SHP77 treated with DMSO at 0.1 percent for 48 hours (cell line): ENCODE data around the gene CD2AP.
"Not testable (repeated sequence)": the region's sequence is repeated elsewhere in the genome, so short reads cannot be mapped to it uniquely, and the experiment has no call there.

ENCODE experiments used
- DNase-seq: peaks from one replicate; lab custom pipeline; 2025; lab: John Stamatoyannopoulos, UW

The CD2AP gene

DNA sequence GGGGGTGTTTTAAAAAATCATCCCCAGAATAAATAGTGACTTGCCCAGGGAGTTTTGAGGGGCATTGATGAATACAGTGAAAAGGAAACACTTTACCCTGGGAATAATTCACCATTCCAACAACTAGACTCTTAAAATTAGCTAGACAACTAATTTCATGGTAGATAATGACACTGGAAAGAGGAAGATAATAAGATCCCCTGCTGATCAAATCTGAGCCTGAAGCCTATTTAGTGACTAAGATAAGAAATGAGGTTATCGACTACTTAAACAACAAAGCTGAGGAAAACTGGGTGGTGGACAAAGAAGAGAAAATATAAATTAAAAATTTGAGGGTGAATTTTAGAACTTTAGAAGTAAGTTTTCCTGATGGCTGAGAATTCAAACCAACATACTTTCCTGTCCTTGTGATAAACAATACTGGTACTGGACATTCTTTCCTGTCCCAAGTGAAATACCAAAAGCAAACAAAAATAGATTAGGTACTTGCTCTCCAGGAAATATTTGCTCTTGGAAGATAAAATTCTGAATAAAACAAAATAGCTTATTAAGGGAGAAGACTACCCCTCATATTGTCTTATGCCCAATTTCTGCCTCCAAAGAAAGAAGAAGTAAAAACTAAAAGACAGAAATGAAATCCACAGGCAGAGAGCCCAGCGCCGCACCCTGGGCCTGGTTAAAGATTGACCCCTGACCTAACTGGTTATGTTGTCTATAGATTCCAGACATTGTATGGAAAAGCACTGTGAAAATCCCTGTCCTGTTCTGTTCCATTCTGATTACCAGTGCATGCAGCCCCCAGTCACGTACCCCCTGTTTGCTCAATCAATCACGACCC, 156.8 kb downstream of the CD2AP start:
- no peak for DNase-seq

DNA sequence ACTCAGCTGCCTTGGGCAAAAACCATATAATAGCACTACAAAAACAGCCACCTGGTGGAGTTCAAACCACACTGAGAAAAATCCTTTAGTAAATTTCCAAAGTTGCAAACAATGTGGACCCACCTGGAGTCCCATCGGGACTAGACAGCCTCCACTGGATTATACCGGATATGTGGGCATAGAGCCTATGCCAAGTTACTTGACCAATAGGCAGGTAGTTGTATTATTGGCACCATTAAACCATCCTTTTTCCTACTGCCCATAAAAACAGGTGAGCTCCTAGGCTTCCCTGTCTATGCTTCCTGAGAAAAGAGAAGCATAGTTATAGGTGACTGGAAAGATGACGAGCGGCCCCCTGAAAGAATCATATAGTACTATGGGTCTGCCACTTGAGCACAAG, 169.1 kb downstream of the CD2AP start:
- no peak for DNase-seq

DNA sequence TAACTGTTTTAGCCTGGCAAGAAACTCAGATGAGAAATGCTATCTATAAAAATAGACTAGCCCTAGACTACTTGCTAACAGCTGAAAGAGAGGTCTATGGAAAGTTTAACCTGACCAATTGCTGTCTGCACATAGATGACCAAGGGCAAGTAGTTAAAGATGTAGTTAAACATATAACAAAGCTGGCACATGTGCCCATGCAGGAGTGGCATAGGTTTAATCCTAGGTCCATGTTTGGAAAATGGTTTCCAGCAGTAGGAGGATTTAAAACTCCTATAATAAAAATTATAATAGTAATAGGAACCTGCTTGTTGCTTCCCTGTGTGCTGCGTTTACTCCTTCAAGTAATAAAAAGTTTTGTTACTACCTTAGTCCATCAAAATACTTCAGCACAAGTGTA, 169.6 kb downstream of the CD2AP start:
- no peak for DNase-seq

DNA sequence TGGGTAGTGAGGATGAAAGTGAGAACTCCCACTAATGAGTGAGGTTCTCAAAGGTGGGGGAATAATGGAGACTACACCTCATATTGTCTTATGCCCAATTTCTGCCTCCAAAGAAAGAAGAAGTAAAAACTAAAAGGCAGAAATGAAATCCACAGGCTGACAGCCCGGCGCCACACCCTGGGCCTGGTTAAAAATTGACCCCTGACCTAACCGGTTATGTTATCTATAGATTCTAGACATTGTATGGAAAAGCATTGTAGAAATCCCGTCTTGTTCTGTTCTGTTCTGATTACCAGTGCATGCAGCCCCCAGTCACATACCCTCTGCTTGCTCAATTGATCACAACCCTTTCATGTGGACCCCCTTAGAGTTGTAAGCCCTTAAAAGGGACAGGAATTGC, 170.0 kb downstream of the CD2AP start:
- DNase-seq, result not testable (repeated sequence)

DNA sequence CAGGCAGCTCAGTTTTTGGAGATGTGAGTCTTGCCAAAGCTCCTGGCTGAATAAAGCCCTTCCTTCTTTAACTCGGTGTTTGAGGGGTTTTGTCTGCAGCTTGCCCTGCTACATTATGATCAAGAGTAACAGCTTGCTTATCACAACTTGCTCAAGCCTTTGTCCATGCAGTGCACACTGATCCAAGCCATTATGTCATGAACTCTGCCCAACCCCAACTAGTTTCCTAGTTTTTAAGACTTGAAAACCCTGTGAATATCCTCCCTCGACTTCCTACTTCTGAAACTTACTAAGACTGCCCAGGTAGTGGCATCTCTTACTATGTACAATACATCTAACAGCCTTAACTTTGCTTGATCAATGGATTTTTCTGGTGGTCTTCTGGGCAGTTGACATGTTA, 170.4 kb downstream of the CD2AP start:
- no peak for DNase-seq

DNA sequence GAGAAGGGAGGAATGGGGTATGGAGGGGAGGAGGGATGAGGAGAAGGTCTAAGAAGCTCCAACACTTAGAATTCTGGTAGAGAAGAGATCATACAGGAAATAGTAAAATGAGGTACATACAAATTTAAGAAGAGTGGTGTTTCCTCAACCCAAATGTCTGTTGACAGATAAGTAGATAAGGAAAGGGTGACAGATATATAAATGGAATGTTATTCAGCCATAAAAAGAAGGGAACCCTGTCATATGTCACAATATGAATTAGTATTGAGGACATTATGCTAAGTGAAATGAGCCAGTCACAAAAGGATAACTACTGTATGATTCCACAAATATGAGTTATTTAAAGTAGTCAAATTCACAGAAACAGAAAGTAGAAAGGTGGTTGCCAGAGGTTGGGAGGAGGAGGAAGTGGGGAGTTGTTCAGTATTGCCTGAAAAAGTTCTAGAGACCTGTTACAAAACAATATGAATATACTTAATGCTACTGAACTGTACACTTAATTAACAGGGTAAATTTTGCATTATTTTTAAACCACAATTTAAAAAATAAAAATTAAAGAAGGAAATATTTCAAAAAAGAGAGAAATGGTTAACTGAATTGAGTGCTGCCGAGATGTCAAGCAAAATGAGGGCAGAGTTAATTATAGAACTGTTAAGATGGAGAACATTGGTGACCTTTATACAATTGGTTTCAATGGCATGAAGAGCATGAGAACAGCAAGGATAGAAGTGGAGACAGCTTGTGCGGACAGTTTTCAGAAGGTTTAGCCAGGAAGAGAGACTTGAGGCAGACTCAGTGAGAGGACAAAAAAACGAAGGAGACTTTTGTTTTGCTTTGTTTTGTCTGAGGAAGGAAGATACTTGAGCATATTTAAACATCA, 173.2 kb downstream of the CD2AP start:
- no peak for DNase-seq

DNA sequence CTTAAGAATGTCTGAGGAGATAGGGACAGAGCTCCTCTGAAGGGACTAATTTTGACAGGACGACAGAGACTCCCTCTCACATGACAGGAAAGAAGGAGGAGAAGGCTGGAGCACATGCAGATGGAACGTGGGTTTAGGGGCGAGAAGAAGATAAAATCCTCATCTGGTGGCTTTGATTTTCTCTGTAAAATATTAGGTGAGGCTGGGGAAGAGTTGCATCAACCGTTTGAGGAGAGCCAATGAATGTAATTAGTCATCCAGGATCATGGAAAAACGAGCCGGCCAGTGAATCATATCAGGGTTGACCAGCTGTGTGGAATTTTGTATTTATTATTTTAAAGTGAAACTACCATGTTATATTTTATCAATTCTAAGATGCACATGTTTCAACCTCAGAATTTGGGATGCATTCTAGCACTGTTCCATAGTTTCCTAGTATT, 173.9 kb downstream of the CD2AP start:
- no peak for DNase-seq

DNA sequence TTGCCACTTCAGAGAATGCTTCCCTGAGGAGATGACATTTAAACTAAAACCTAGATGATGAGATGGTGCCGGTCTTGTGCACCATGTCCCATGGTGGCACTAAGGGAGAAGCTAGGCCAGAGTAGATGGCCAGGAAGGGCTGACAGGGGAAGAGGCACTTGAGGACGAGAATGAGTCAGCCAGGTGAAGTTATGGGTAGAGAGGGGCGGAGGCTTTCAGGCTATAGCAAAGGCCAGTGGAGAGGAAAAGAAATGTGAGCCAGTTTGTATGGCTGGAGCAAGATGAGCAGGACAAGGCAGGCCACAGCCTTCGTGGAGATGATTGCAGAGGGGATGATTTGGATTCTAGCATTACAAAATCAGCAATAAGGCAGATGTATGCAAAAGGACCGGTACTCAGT, 176.1 kb downstream of the CD2AP start:
- DNase-seq, result no peak

DNA sequence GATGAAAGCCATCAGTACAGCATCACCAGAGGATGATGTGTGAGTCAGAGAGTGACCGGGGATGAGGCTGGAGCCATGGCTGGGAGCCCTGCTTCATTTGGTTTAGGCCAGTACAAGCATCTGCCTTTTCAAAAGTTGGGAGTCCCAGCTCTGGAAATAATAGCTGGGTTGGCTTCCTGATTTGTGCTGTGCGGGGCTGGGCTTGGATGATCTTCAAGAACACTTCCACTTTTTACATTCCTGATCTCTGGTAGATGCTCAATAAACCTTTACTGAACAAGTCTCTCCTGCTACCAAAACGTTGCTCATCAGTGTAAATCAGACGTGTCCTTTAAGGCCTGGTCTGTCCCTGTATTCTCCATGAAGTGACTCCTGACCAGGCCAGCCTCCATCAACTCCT, 176.7 kb downstream of the CD2AP start:
- no peak for DNase-seq

DNA sequence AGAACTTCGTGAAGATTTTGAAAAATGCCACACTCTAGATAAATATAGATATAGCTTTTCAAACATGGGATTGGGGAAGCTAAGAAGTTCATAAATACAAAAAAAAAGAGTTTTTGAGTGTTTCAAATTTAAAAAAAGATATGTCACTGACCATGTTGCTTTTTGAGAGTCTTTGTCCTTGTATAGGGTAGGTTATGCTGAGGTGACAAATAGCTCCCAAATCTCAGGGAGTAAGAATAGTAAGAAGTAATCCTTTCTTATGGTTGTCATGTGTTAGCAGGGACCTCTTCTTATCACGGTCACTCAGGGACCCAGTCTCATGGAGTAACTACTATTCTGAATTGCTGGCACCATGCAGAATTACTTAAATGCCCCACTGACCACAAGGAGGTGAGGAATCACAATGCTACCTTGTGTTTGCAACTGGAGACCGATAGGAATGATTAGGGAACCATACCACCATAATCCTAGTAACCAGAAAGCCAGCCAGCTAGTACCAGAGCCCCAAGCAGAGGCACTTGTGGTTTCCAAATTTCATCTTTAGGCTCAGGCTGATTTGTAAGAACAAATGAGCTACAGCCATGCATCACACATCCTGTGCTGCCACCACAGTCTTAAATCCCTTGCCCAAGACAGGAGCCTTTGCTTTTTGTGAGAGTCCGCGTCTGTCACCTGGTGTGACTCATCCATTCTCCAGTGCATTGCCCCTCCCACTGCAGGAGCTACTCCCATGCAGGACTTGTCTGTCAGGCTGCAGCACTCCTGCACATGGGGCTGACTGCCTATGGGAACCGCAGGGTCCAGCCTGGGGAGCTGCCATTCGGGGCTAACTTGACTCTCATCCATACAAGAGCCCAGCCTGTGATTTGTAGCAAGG, 178.4 kb downstream of the CD2AP start:
- DNase-seq, result no peak

DNA sequence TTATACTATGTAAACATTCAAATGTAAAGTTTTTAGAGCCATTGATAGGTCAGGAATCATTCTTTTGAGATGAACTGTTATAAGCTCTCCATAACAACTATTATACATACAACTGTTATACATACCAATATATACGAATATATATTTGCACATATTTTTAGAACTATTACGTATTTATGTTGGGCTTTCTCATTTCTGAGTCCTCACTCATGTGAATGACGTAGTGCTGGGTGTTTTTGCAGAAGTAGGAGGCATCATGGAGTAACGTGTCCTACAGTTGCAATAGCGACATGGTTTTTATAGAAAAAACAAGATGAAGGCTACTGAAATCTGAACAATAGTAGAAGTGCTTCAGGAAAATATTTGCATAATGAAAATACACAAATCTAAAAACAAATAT, 184.4 kb downstream of the CD2AP start:
- no peak for DNase-seq

DNA sequence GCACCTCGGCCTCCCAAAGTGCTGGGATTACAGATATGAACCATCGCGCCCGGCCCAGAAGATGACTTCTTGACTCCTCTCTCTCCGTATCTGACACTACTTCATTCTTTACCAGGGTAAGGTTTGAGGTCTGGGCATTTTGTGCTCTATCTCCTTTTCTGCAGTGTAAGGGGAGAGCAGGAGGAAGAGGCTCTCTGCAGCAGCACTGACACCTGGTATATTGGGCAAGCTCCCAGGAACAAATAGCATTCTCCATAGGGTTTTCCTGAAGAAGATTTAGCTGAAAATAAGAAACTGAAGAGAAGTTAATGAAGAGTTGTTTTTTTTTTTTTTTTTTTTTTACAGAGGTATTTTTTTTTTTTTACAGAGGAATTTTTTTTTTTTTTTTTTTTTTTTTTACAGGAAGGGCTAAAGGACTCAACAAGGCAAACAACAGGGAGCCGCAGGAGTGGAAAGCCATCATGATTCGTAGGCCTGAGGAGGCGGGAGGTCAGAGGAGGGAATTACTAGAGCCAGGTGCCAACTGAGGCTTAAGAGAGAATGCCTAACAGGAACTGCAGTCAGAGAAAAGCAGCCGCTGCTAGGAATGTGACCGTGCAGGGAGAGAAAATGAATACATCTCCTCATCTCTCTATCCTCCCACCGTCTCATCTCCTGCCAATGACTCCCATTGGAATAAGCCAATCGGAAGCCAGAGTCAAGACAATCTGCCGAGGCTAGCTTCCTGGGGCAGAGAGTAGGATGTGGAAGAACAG, 186.1 kb downstream of the CD2AP start:
- peak; percentile 52 for DNase-seq

DNA sequence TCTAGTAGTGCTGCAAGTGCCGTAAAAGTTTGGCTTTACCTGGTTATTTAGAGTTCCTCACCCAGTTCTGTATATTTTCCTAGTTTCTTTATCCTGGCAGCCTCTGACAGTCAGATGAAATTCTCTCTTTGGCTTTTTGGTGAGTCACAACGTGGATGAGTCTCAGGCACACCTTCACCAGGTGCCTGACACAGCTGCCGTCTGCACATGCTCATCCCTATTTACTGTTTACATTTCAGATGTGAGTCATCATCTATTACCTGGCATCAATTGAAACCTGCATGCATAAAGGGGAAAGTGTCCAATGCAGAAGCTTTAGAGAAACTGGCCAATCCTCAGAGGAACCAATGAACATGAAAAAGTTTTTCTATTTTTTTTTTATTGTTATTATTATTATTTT, 187.5 kb downstream of the CD2AP start:
- peak; percentile 32 for DNase-seq

DNA sequence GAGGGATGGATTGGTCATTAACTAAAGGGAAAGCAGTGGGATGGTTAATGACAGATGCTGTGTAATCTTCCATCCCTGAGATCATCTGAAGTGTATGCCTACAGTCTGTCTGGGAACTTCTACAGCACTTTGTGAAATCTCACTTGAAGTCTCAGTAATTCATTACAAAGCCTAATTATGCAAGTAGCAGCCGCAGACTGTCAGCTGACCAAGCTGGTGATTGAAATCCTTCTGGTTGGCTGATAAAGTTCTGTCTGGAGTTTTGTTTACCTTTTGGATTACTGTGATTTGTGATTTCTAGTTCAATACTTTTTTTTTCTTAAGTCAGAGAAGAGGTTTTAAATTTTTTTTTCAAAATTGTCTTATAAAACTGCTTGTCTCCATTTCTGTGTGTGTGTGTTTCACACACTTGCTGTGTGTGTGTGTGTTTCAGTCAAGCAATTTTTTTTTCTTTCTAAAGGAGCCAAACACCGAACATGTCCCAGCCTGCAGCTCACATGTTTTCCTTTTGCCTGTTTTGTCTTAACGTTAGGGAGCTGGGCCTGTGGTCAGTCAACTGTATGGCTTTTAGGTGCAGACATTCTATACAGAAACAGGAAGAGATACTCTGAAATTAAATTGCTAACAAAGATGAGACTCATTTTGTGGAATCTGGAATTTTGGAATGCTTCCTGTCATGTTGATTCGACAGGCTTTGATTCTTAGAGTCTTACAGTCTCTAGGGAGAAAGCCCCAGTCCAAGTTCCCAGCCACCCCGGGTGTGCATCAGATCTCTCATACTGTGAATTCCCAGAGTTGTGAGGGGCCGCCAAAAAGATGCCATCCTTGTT, 192.3 kb downstream of the CD2AP start:
- no peak for DNase-seq

DNA sequence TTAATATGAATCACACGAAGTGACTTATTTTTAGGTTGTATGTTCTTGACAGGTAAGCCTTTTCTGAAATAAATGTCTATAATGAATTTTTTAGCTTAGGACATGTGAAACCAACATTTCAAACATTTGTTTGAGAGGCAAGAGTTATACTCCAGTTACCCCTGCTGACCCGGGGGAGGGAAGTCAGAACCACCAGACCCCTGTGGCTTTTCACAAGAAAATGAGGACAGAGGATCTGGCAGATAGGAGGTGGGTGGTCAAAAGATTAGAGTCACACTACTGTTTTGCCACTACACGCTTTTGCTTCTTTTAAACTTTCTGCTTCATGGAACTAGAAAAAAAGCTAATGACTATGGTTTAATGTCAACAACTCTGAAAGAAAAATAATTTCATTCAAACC, 193.3 kb downstream of the CD2AP start:
- no peak for DNase-seq

DNA sequence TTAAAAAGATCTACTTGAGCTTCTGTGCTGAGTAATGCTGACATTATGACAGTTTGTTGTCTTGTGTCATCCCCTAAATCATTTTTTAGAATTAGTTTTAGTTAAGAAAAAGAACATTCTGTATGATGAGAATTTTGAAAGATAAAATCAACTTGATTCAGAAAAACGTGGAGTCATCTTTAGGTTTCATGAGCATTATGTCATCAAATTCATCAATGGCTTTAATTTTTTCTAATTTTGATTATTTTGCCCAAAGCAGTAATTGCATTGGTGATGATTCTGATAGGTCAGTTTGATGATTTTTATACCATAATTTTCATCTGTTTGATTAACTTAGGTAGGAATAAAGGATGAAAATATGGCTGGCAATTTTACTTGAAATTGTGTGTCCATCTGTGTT, 194.2 kb downstream of the CD2AP start:
- DNase-seq, result no peak

DNA sequence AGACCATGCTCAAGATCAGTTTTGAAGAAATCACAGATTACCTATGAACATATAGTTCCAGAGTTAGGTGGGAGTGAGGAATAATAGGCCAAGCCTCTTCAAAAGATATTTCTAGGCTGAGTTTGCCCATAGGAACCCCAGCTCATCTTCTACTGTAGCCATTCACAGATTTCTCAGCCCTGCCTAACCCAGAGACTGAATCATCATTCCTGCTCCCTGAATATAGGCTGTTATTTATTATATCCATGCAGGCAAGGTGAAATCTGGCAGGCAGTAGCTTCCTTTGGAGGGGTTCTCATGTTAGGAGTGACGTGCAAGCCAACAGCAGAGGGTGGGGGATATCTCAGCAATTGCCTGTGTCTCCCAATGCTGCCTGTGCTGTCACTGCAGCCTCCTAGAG, 195.2 kb downstream of the CD2AP start:
- DNase-seq, result no peak

DNA sequence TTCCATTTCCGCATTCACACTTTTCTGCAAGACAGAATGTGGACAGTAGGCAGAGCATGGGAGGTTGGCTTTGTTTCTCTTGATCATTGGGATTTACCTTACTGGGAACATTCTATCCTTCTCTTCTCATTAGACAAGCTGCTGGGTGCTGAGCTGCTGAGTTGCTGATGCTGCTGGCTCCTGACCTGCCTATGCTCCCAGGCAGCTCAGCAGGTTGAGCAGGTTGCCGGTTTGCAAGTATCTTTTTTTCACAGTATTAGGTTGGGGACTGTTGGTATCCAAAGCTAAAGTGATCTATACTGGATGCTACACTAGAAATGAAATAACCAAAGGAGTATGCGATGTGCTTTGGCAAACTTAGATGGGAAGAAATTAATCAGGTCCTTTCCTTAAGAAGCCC, 197.1 kb downstream of the CD2AP start:
- no peak for DNase-seq
